ENCODE measurements around the gene DNM1. TPM values are rescaled to one million over a fixed set of nuclear protein-coding genes. Genes with fewer than 3 reads are reported as not detected.

Gene DNM1
- total and polyA plus RNA-seq, 2 donors, result 15.2 to 68.3 TPM

- Histone ChIP-seq H3K4me3 (ENCODE audit: low read depth, low read length) (no peak overlapping the region), H3K36me3 (ENCODE audit: insufficient read depth) (peaks cover 2% of the 10 kb centered on the region), H3K27ac (ENCODE audit: low read depth) (no peak overlapping the region), H3K4me1 (ENCODE audit: insufficient read depth) (no peaks in the 10 kb centered on the region)
- 58% methylated on average over 43 of the region's 43 CpGs for WGBS
- DNase-seq (ENCODE audit: extremely low spot score), result no peak
Observed at GRCh38 chr9:128250839-128251731, 47.9 kb downstream of the DNM1 start.

- DNase-seq (ENCODE audit: extremely low spot score), result no peak
- Histone ChIP-seq H3K27ac (ENCODE audit: low read depth) (no peak overlapping the region), H3K4me3 (ENCODE audit: low read depth, low read length) (no peak overlapping the region), H3K4me1 (ENCODE audit: insufficient read depth) (no peaks in the 10 kb centered on the region), H3K36me3 (ENCODE audit: insufficient read depth) (peaks cover 2% of the 10 kb centered on the region)
- WGBS, result 84% methylated on average over 3 of the region's 3 CpGs
Observed at GRCh38 chr9:128251732-128252100, 48.5 kb downstream of the DNM1 start.

- H3K27ac ChIP-seq (ENCODE audit: low read depth), result no peak overlapping the region
Observed at GRCh38 chr9:128252317-128253139, 49.3 kb downstream of the DNM1 start.

GRCh38 chr9:128253140-128253990 is 50.2 kb downstream of the DNM1 start:
- Histone ChIP-seq H3K4me3 (ENCODE audit: low read depth, low read length) (no peak overlapping the region), H3K36me3 (ENCODE audit: insufficient read depth) (peaks cover 5% of the 10 kb centered on the region), H3K27ac (ENCODE audit: low read depth) (no peak overlapping the region), H3K4me1 (ENCODE audit: insufficient read depth) (no peaks in the 10 kb centered on the region)
- 87% methylated on average over 31 of the region's 31 CpGs for WGBS
- no peak for DNase-seq (ENCODE audit: extremely low spot score)

More at GRCh38 chr9:128252317-128253139, 49.3 kb downstream of the DNM1 start:
- no peak for DNase-seq (ENCODE audit: extremely low spot score)
- 91% methylated on average over 25 of the region's 25 CpGs for WGBS
- no peaks in the 10 kb centered on the region for H3K4me1 ChIP-seq (ENCODE audit: insufficient read depth)
- H3K36me3 ChIP-seq (ENCODE audit: insufficient read depth), result peaks cover 5% of the 10 kb centered on the region
- H3K4me3 ChIP-seq (ENCODE audit: low read depth, low read length), result no peak overlapping the region

- no peak for DNase-seq (ENCODE audit: extremely low spot score)
- peaks cover 5% of the 10 kb centered on the region for H3K36me3 ChIP-seq (ENCODE audit: insufficient read depth)
- WGBS, result 92% methylated on average over 7 of the region's 7 CpGs
- no peak overlapping the region for H3K27ac ChIP-seq (ENCODE audit: low read depth)
- no peak overlapping the region for H3K4me3 ChIP-seq (ENCODE audit: low read depth, low read length)
- H3K4me1 ChIP-seq (ENCODE audit: insufficient read depth), result no peaks in the 10 kb centered on the region
Observed at GRCh38 chr9:128253991-128254346, 50.8 kb downstream of the DNM1 start.

GRCh38 chr9:128254362-128254761 is 51.2 kb downstream of the DNM1 start:
- Histone ChIP-seq H3K4me1 (ENCODE audit: insufficient read depth) (no peaks in the 10 kb centered on the region), H3K4me3 (ENCODE audit: low read depth, low read length) (no peak overlapping the region), H3K27ac (ENCODE audit: low read depth) (no peak overlapping the region), H3K36me3 (ENCODE audit: insufficient read depth) (peaks cover 5% of the 10 kb centered on the region)
- DNase-seq (ENCODE audit: extremely low spot score), result no peak
- WGBS, result 82% methylated on average over 20 of the region's 20 CpGs

- Histone ChIP-seq H3K36me3 (ENCODE audit: insufficient read depth) (peaks cover 5% of the 10 kb centered on the region), H3K4me1 (ENCODE audit: insufficient read depth) (no peaks in the 10 kb centered on the region), H3K27ac (ENCODE audit: low read depth) (no peak overlapping the region), H3K4me3 (ENCODE audit: low read depth, low read length) (no peak overlapping the region)
- WGBS, result 55% methylated on average over 18 of the region's 18 CpGs
- no peak for DNase-seq (ENCODE audit: extremely low spot score)
Observed at GRCh38 chr9:128254855-128255759, 51.9 kb downstream of the DNM1 start.

- peaks cover 5% of the 10 kb centered on the region for H3K36me3 ChIP-seq (ENCODE audit: insufficient read depth)
- H3K4me1 ChIP-seq (ENCODE audit: insufficient read depth), result no peaks in the 10 kb centered on the region
- DNase-seq (ENCODE audit: extremely low spot score), result no peak
- 76% methylated on average over 23 of the region's 23 CpGs for WGBS
- H3K27ac ChIP-seq (ENCODE audit: low read depth), result no peak overlapping the region
- H3K4me3 ChIP-seq (ENCODE audit: low read depth, low read length), result no peak overlapping the region
Observed at GRCh38 chr9:128257086-128257825, 54.1 kb downstream of the DNM1 start.

GRCh38 chr9:128257907-128258306 is 54.7 kb downstream of the DNM1 start:
- no peak for DNase-seq (ENCODE audit: extremely low spot score)
- Histone ChIP-seq H3K4me1 (ENCODE audit: insufficient read depth) (no peaks in the 10 kb centered on the region), H3K4me3 (ENCODE audit: low read depth, low read length) (no peak overlapping the region), H3K27ac (ENCODE audit: low read depth) (no peak overlapping the region), H3K36me3 (ENCODE audit: insufficient read depth) (peaks cover 5% of the 10 kb centered on the region)
- WGBS, result 86% methylated on average over 11 of the region's 11 CpGs

GRCh38 chr9:128258326-128258725 is 55.1 kb downstream of the DNM1 start:
- H3K36me3 ChIP-seq (ENCODE audit: insufficient read depth), result peaks cover 5% of the 10 kb centered on the region

GRCh38 chr9:128259156-128259555 is 56.0 kb downstream of the DNM1 start:
- H3K27ac ChIP-seq (ENCODE audit: low read depth), result no peak overlapping the region
- H3K4me1 ChIP-seq (ENCODE audit: insufficient read depth), result no peaks in the 10 kb centered on the region
- H3K4me3 ChIP-seq (ENCODE audit: low read depth, low read length), result no peak overlapping the region
- peaks cover 5% of the 10 kb centered on the region for H3K36me3 ChIP-seq (ENCODE audit: insufficient read depth)
- WGBS, result 86% methylated on average over 9 of the region's 9 CpGs
- DNase-seq (ENCODE audit: extremely low spot score), result no peak

More at GRCh38 chr9:128258326-128258725, 55.1 kb downstream of the DNM1 start:
- WGBS, result 86% methylated on average over 6 of the region's 6 CpGs
- no peak overlapping the region for H3K27ac ChIP-seq (ENCODE audit: low read depth)
- H3K4me3 ChIP-seq (ENCODE audit: low read depth, low read length), result no peak overlapping the region
- no peaks in the 10 kb centered on the region for H3K4me1 ChIP-seq (ENCODE audit: insufficient read depth)
- no peak for DNase-seq (ENCODE audit: extremely low spot score)

GRCh38 chr9:128260340-128260739 is 57.2 kb downstream of the DNM1 start:
- 95% methylated on average over 17 of the region's 17 CpGs for whole genome bisulfite sequencing
- DNase-seq (ENCODE audit: extremely low spot score), result no peak
- peaks cover 5% of the 10 kb centered on the region for H3K36me3 ChIP-seq (ENCODE audit: insufficient read depth)

More at GRCh38 chr9:128260340-128260739, 57.2 kb downstream of the DNM1 start:
- Histone ChIP-seq H3K4me3 (ENCODE audit: low read depth, low read length) (no peak overlapping the region), H3K27ac (ENCODE audit: low read depth) (no peak overlapping the region), H3K4me1 (ENCODE audit: insufficient read depth) (no peaks in the 10 kb centered on the region)

Measured in urinary bladder (tissue), 4 donors.